ENCODE measurements around the gene MAST4.

MAST4 gene

GRCh38 chr5:66933066-66933465, 336.9 kb downstream of the MAST4 start:
- H3K36me3 ChIP-seq (ENCODE audit: control insufficient read depth, insufficient read depth, low read length), result no peaks in the 10 kb centered on the region
- no peak overlapping the region for H3K27ac ChIP-seq (ENCODE audit: low read depth, low read length)
- H3K4me1 ChIP-seq (ENCODE audit: control insufficient read depth, insufficient read depth, low read length), result no peaks in the 10 kb centered on the region; the same call in 1 of the 2 replicates
- H3K4me3 ChIP-seq (ENCODE audit: low read depth, low read length), result no peak overlapping the region
- H3K9me3 ChIP-seq (ENCODE audit: control insufficient read depth, insufficient read depth, low read length), result no peaks in the 10 kb centered on the region
- no peak overlapping the region for H3K9ac ChIP-seq (ENCODE audit: low read depth, low read length)
- no peaks in the 10 kb centered on the region for H3K27me3 ChIP-seq (ENCODE audit: control insufficient read depth, insufficient read depth, low read length)

- H3K4me3 ChIP-seq (ENCODE audit: low read depth, low read length), result no peak overlapping the region
- peaks cover 3% of the 10 kb centered on the region; the same call in 1 of the 2 replicates for H3K9me3 ChIP-seq (ENCODE audit: control insufficient read depth, insufficient read depth, low read length)
- H3K4me1 ChIP-seq (ENCODE audit: control insufficient read depth, insufficient read depth, low read length), result no peaks in the 10 kb centered on the region; the same call in 1 of the 2 replicates
- no peak overlapping the region for H3K27ac ChIP-seq (ENCODE audit: low read depth, low read length)
- no peaks in the 10 kb centered on the region for H3K27me3 ChIP-seq (ENCODE audit: control insufficient read depth, insufficient read depth, low read length)
- H3K9ac ChIP-seq (ENCODE audit: low read depth, low read length), result no peak overlapping the region
- H3K36me3 ChIP-seq (ENCODE audit: control insufficient read depth, insufficient read depth, low read length), result no peaks in the 10 kb centered on the region
These were observed 342.9 kb downstream of the MAST4 start for GRCh38 chr5:66939094-66939493.

GRCh38 chr5:66945389-66946349, 349.5 kb downstream of the MAST4 start:
- Histone ChIP-seq H3K9ac (ENCODE audit: low read depth, low read length) (no peak overlapping the region), H3K4me3 (ENCODE audit: low read depth, low read length) (no peak overlapping the region), H3K4me1 (ENCODE audit: control insufficient read depth, insufficient read depth, low read length) (0 out of 2 replicates have a peak, but pooled peaks cover 5% of the 10 kb centered on the region), H3K9me3 (ENCODE audit: control insufficient read depth, insufficient read depth, low read length) (no peaks in the 10 kb centered on the region), H3K27me3 (ENCODE audit: control insufficient read depth, insufficient read depth, low read length) (no peaks in the 10 kb centered on the region), H3K27ac (ENCODE audit: low read depth, low read length) (no peak overlapping the region), H3K36me3 (ENCODE audit: control insufficient read depth, insufficient read depth, low read length) (no peaks in the 10 kb centered on the region)

GRCh38 chr5:66947458-66947857, 351.3 kb downstream of the MAST4 start:
- no peaks in the 10 kb centered on the region for H3K27me3 ChIP-seq (ENCODE audit: control insufficient read depth, insufficient read depth, low read length)
- H3K9ac ChIP-seq (ENCODE audit: low read depth, low read length), result no peak overlapping the region
- H3K9me3 ChIP-seq (ENCODE audit: control insufficient read depth, insufficient read depth, low read length), result no peaks in the 10 kb centered on the region
- no peak overlapping the region for H3K4me3 ChIP-seq (ENCODE audit: low read depth, low read length)
- H3K4me1 ChIP-seq (ENCODE audit: control insufficient read depth, insufficient read depth, low read length), result 0 out of 2 replicates have a peak, but pooled peaks cover 5% of the 10 kb centered on the region
- H3K27ac ChIP-seq (ENCODE audit: low read depth, low read length), result no peak overlapping the region
- no peaks in the 10 kb centered on the region for H3K36me3 ChIP-seq (ENCODE audit: control insufficient read depth, insufficient read depth, low read length)

GRCh38 chr5:66949066-66949465, 352.9 kb downstream of the MAST4 start:
- Histone ChIP-seq H3K27ac (ENCODE audit: low read depth, low read length) (no peak overlapping the region), H3K36me3 (ENCODE audit: control insufficient read depth, insufficient read depth, low read length) (no peaks in the 10 kb centered on the region), H3K27me3 (ENCODE audit: control insufficient read depth, insufficient read depth, low read length) (no peaks in the 10 kb centered on the region), H3K4me1 (ENCODE audit: control insufficient read depth, insufficient read depth, low read length) (0 out of 2 replicates have a peak, but pooled peaks cover 5% of the 10 kb centered on the region), H3K4me3 (ENCODE audit: low read depth, low read length) (no peak overlapping the region), H3K9me3 (ENCODE audit: control insufficient read depth, insufficient read depth, low read length) (no peaks in the 10 kb centered on the region), H3K9ac (ENCODE audit: low read depth, low read length) (no peak overlapping the region)

GRCh38 chr5:66952153-66952552, 356.0 kb downstream of the MAST4 start:
- Histone ChIP-seq H3K4me3 (ENCODE audit: low read depth, low read length) (no peak overlapping the region), H3K9me3 (ENCODE audit: control insufficient read depth, insufficient read depth, low read length) (no peaks in the 10 kb centered on the region), H3K27me3 (ENCODE audit: control insufficient read depth, insufficient read depth, low read length) (no peaks in the 10 kb centered on the region), H3K9ac (ENCODE audit: low read depth, low read length) (no peak overlapping the region), H3K36me3 (ENCODE audit: control insufficient read depth, insufficient read depth, low read length) (no peaks in the 10 kb centered on the region), H3K4me1 (ENCODE audit: control insufficient read depth, insufficient read depth, low read length) (0 out of 2 replicates have a peak, but pooled peaks cover under 1% of the 10 kb centered on the region), H3K27ac (ENCODE audit: low read depth, low read length) (no peak overlapping the region)

GRCh38 chr5:66956439-66956838, 360.2 kb downstream of the MAST4 start:
- H3K9ac ChIP-seq (ENCODE audit: low read depth, low read length), result no peak overlapping the region
- no peak overlapping the region for H3K27ac ChIP-seq (ENCODE audit: low read depth, low read length)
- H3K4me3 ChIP-seq (ENCODE audit: low read depth, low read length), result no peak overlapping the region
- peaks cover 42% of the 10 kb centered on the region for H3K4me1 ChIP-seq (ENCODE audit: control insufficient read depth, insufficient read depth, low read length)
- H3K27me3 ChIP-seq (ENCODE audit: control insufficient read depth, insufficient read depth, low read length), result no peaks in the 10 kb centered on the region
- H3K9me3 ChIP-seq (ENCODE audit: control insufficient read depth, insufficient read depth, low read length), result no peaks in the 10 kb centered on the region
- H3K36me3 ChIP-seq (ENCODE audit: control insufficient read depth, insufficient read depth, low read length), result no peaks in the 10 kb centered on the region

- Histone ChIP-seq H3K9ac (ENCODE audit: low read depth, low read length) (no peak overlapping the region), H3K9me3 (ENCODE audit: control insufficient read depth, insufficient read depth, low read length) (no peaks in the 10 kb centered on the region), H3K4me1 (ENCODE audit: control insufficient read depth, insufficient read depth, low read length) (peaks cover 47% of the 10 kb centered on the region), H3K36me3 (ENCODE audit: control insufficient read depth, insufficient read depth, low read length) (no peaks in the 10 kb centered on the region), H3K4me3 (ENCODE audit: low read depth, low read length) (peak overlapping the region; percentile 46), H3K27me3 (ENCODE audit: control insufficient read depth, insufficient read depth, low read length) (no peaks in the 10 kb centered on the region), H3K27ac (ENCODE audit: low read depth, low read length) (peak overlapping the region; percentile 80)
These were observed 362.2 kb downstream of the MAST4 start for GRCh38 chr5:66958201-66958979.

GRCh38 chr5:66958980-66959641, 362.9 kb downstream of the MAST4 start:
- Histone ChIP-seq H3K4me3 (ENCODE audit: low read depth, low read length) (peak overlapping the region; percentile 46), H3K36me3 (ENCODE audit: control insufficient read depth, insufficient read depth, low read length) (no peaks in the 10 kb centered on the region), H3K27me3 (ENCODE audit: control insufficient read depth, insufficient read depth, low read length) (no peaks in the 10 kb centered on the region), H3K4me1 (ENCODE audit: control insufficient read depth, insufficient read depth, low read length) (peaks cover 54% of the 10 kb centered on the region), H3K9ac (ENCODE audit: low read depth, low read length) (no peak overlapping the region), H3K27ac (ENCODE audit: low read depth, low read length) (peak overlapping the region; percentile 80), H3K9me3 (ENCODE audit: control insufficient read depth, insufficient read depth, low read length) (no peaks in the 10 kb centered on the region)

- H3K4me3 ChIP-seq (ENCODE audit: low read depth, low read length), result peak overlapping the region; percentile 46; the same call in 1 of the 2 replicates
- H3K27ac ChIP-seq (ENCODE audit: low read depth, low read length), result peak overlapping the region; percentile 80
- H3K9me3 ChIP-seq (ENCODE audit: control insufficient read depth, insufficient read depth, low read length), result no peaks in the 10 kb centered on the region
- H3K27me3 ChIP-seq (ENCODE audit: control insufficient read depth, insufficient read depth, low read length), result no peaks in the 10 kb centered on the region
- H3K9ac ChIP-seq (ENCODE audit: low read depth, low read length), result no peak overlapping the region
- H3K4me1 ChIP-seq (ENCODE audit: control insufficient read depth, insufficient read depth, low read length), result peaks cover 54% of the 10 kb centered on the region
- H3K36me3 ChIP-seq (ENCODE audit: control insufficient read depth, insufficient read depth, low read length), result no peaks in the 10 kb centered on the region
These were observed 363.5 kb downstream of the MAST4 start for GRCh38 chr5:66959653-66960052.
